HepG2 (cell line): ENCODE data around the gene VAV2. TPM values are rescaled to one million over a fixed set of nuclear protein-coding genes. Genes with fewer than 3 reads are reported as not detected.

Experiments used
- CREB3 ChIP-seq: sonication (generic); formaldehyde crosslinking; IDR thresholded peaks from 2 replicates; pipeline ENCODE4 v1.5.0; 2020; ENCODE audit warnings: missing genetic modification reagents
- CSRNP1 ChIP-seq: sonication (generic); formaldehyde crosslinking; IDR thresholded peaks from 2 replicates; pipeline ENCODE4 v1.8.1; 2023; ENCODE audit warnings: mild to moderate bottlenecking, missing genetic modification reagents
- HDAC6 ChIP-seq: fragments of 200-600 bp; sonication (generic); IDR thresholded peaks from 2 replicates; pipeline ENCODE4 v1.7.0; 2017; ENCODE audit warnings: mild to moderate bottlenecking, antibody characterized with exemption, low read length, low read depth
- KDM5B ChIP-seq: sonication (generic); formaldehyde crosslinking; IDR thresholded peaks from 2 replicates; pipeline ENCODE4 v1.4.0; 2020; ENCODE audit warnings: missing genetic modification reagents, mild to moderate bottlenecking, borderline replicate concordance
- NR2F2 ChIP-seq: IDR thresholded peaks from 2 replicates; pipeline ENCODE4 v1.6.1; 2012; ENCODE audit warnings: low read depth, inconsistent platforms, borderline replicate concordance
- PHF8 ChIP-seq: sonication (generic); formaldehyde crosslinking; IDR thresholded peaks from 2 replicates; pipeline ENCODE4 v1.5.0; 2020; ENCODE audit warnings: missing genetic modification reagents
- PITX1 ChIP-seq: sonication (generic); formaldehyde crosslinking; IDR thresholded peaks from 2 replicates; pipeline ENCODE4 v1.5.1; 2020; ENCODE audit warnings: mild to moderate bottlenecking, missing genetic modification reagents
- PPARG ChIP-seq: conservative IDR thresholded peaks from 2 replicates; pipeline ENCODE4 v1.6.1; 2016; ENCODE audit warnings: missing biosample characterization, missing genetic modification reagents
- SNAI1 ChIP-seq: sonication (generic); formaldehyde crosslinking; IDR thresholded peaks from 2 replicates; pipeline ENCODE4 v1.5.0; 2020; ENCODE audit warnings: mild to moderate bottlenecking, missing genetic modification reagents, borderline replicate concordance
- TEF ChIP-seq: sonication (generic); formaldehyde crosslinking; IDR thresholded peaks from 2 replicates; pipeline ENCODE4 v1.5.0; 2020; ENCODE audit warnings: missing genetic modification reagents
- TMF1 ChIP-seq: sonication (generic); formaldehyde crosslinking; IDR thresholded peaks from 2 replicates; pipeline ENCODE4 v1.8.1; 2022; ENCODE audit warnings: low read depth, missing genetic modification reagents
- ZBTB7A ChIP-seq: sonication (generic); formaldehyde crosslinking; IDR thresholded peaks from 2 replicates; pipeline ENCODE4 v1.8.0; 2022; ENCODE audit warnings: mild to moderate bottlenecking, missing genetic modification reagents
- ZFY ChIP-seq: sonication (generic); formaldehyde crosslinking; IDR thresholded peaks from 2 replicates; pipeline ENCODE4 v1.4.0; 2020; ENCODE audit warnings: missing genetic modification reagents
- ZGPAT ChIP-seq: IDR thresholded peaks from 2 replicates; pipeline ENCODE4 v1.6.1; 2016; ENCODE audit warnings: mild to moderate bottlenecking
- ZNF18 ChIP-seq: sonication (generic); formaldehyde crosslinking; IDR thresholded peaks from 2 replicates; pipeline ENCODE4 v1.8.0; 2022; ENCODE audit warnings: mild to moderate bottlenecking, missing genetic modification reagents; ENCODE audit not compliant: insufficient replicate concordance
- ZNF552 ChIP-seq: sonication (generic); formaldehyde crosslinking; IDR thresholded peaks from 2 replicates; pipeline ENCODE4 v1.9.0; 2022; ENCODE audit warnings: missing genetic modification reagents, mild to moderate bottlenecking, borderline replicate concordance
- polyA plus RNA-seq, 8 experiments: library from polyadenylated mRNA; depleted of rRNA in 3 of 8; stranded (reverse) in 7 of 8; unstranded in 1 of 8; fragments of >200 nt; fragmentation: Illumina TruSeq in 4 of 8; extraction: Trizol in 4 of 8; gene quantifications; 2 replicates each; pipeline versions ENCODE4 v1.2.1 to v1.2.3, GENCODE V29; 2011 to 2016; ENCODE audit warnings: low read depth in 4 of 8, missing spikeins in 1 of 8, mixed read lengths in 1 of 8; ENCODE audit not compliant: insufficient read depth in 1 of 8
- total RNA-seq, 5 experiments: library from RNA; depleted of rRNA; stranded (reverse); fragments of >200 nt; fragmentation: Illumina TruSeq; extraction: Trizol; gene quantifications; 2 replicates each; pipeline ENCODE4 v1.2.3, GENCODE V29; 2016; ENCODE audit warnings: low read depth in 1 of 5
- TF ChIP-seq, protein P1 (sequence below): IDR thresholded peaks from 2 replicates; pipeline ENCODE4 v1.6.1; 2018; ENCODE audit warnings: missing genetic modification reagents
- TF ChIP-seq, protein P2 (sequence below): sonication (generic); formaldehyde crosslinking; IDR thresholded peaks from 2 replicates; pipeline ENCODE4 v1.4.0; 2020; ENCODE audit warnings: missing genetic modification reagents, borderline replicate concordance

Gene VAV2
- total and polyA plus RNA-seq, 2 of the 13 experiments (the other 11 are each of a cell fraction or from before 2014, with no cell fraction given), result 22.5 to 22.9 TPM

- peak; percentile 73; the same call in 1 of the 2 replicates for TF ChIP-seq TEF
- no peak for TF ChIP-seq ZNF552 (CRISPR knock-in tag)
- peak; percentile 42 for TF ChIP-seq ZNF18 (CRISPR knock-in tag)
- TF ChIP-seq NR2F2, result peak; percentile 12; the same call in 1 of the 2 replicates
- TF ChIP-seq, protein P1, sequence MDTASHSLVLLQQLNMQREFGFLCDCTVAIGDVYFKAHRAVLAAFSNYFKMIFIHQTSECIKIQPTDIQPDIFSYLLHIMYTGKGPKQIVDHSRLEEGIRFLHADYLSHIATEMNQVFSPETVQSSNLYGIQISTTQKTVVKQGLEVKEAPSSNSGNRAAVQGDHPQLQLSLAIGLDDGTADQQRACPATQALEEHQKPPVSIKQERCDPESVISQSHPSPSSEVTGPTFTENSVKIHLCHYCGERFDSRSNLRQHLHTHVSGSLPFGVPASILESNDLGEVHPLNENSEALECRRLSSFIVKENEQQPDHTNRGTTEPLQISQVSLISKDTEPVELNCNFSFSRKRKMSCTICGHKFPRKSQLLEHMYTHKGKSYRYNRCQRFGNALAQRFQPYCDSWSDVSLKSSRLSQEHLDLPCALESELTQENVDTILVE (CRISPR knock-in tag), result peak; percentile 73; the same call in 1 of the 2 replicates
- TF ChIP-seq PITX1, result 0 out of 2 replicates have a peak, but pooled peaks have one; percentile 50
- peak; percentile 98 for TF ChIP-seq ZBTB7A (CRISPR knock-in tag)
- TF ChIP-seq SNAI1, result no peak
- TF ChIP-seq CREB3 (CRISPR knock-in tag), result no peak
- TF ChIP-seq ZGPAT (CRISPR knock-in tag), result peak; percentile 73
- TF ChIP-seq PPARG (CRISPR knock-in tag), result peak; percentile 78
- TF ChIP-seq ZFY (CRISPR knock-in tag), result peak; percentile 69
- peak; percentile 29; the same call in 1 of the 2 replicates for TF ChIP-seq PHF8 (CRISPR knock-in tag)
- TF ChIP-seq CSRNP1, result peak; percentile 88
- TF ChIP-seq, protein P2, sequence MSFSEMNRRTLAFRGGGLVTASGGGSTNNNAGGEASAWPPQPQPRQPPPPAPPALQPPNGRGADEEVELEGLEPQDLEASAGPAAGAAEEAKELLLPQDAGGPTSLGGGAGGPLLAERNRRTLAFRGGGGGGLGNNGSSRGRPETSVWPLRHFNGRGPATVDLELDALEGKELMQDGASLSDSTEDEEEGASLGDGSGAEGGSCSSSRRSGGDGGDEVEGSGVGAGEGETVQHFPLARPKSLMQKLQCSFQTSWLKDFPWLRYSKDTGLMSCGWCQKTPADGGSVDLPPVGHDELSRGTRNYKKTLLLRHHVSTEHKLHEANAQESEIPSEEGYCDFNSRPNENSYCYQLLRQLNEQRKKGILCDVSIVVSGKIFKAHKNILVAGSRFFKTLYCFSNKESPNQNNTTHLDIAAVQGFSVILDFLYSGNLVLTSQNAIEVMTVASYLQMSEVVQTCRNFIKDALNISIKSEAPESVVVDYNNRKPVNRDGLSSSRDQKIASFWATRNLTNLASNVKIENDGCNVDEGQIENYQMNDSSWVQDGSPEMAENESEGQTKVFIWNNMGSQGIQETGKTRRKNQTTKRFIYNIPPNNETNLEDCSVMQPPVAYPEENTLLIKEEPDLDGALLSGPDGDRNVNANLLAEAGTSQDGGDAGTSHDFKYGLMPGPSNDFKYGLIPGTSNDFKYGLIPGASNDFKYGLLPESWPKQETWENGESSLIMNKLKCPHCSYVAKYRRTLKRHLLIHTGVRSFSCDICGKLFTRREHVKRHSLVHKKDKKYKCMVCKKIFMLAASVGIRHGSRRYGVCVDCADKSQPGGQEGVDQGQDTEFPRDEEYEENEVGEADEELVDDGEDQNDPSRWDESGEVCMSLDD (CRISPR knock-in tag), result peak; percentile 85
- peak; percentile 53; the same call in 1 of the 2 replicates for TF ChIP-seq TMF1 (CRISPR knock-in tag)
- no peak for TF ChIP-seq HDAC6
- no peak for TF ChIP-seq KDM5B (CRISPR knock-in tag)
Measured at GRCh38 chr9:133714606-133715294, 277.4 kb downstream of the VAV2 start (continued).
